ENCODE data around the gene HACD1. TPM values are rescaled to one million over a fixed set of nuclear protein-coding genes. Genes with fewer than 3 reads are reported as not detected.

The HACD1 gene
- polyA plus RNA-seq, 3 donors, result 0.53 to 1.4 (median 0.86) TPM

DNA sequence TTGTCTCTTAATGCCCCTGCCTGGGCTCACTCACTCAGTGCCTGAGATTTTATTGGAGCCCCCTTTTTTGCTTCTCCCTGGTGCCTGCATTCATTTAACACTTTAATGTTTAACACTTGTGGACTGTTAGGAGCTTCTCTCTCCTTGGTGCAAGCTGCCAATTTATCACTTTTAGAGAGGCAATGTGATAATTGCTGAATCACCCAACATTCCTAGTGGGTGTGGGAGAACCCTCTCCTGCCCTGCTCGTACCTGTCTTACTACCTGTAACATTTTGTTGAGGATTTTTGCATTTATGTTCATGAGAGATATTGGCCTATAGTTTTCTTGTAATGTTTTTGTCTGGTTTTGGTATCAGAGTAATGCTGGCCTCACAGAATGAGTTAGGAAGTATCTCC, 39.9 kb upstream of the HACD1 start:
- Histone ChIP-seq H3K36me3 (replicated peaks in 1 of 2; ENCODE audit: control insufficient read depth in 1 of 2, insufficient read depth in 2 of 2, low read length in 2 of 2) (peaks cover 8 to 32% of the 10 kb centered on the region in 2 donors), H4K20me1 (ENCODE audit: insufficient read depth, low read length) (peaks cover 76% of the 10 kb centered on the region), H3K27ac (ENCODE audit: low read depth in 1 of 2, low read length in 2 of 2) (no peak overlapping the region), H3K4me3 (replicated peaks in 1 of 3; ENCODE audit: low read depth in 2 of 3, low read length in 3 of 3) (no peak overlapping the region), H3K9me3 (replicated peaks in 1 of 2; ENCODE audit: control insufficient read depth in 1 of 2, insufficient read depth in 1 of 2, low read length in 2 of 2) (peaks cover 0 to 12% of the 10 kb centered on the region in 2 donors), H3K27me3 (ENCODE audit: control insufficient read depth in 2 of 2, insufficient read depth in 2 of 2, low read length in 2 of 2) (no peaks in the 10 kb centered on the region), H3K9ac (ENCODE audit: insufficient read depth, low read length, poor library complexity, severe bottlenecking) (no peak overlapping the region), H2AFZ (ENCODE audit: insufficient read depth, low read depth, low read length, poor library complexity, severe bottlenecking) (no peak overlapping the region), H3K4me1 (ENCODE audit: control insufficient read depth in 1 of 2, insufficient read depth in 2 of 2, low read length in 2 of 2) (peaks cover 2 to 5% of the 10 kb centered on the region in 2 donors), H3K4me2 (replicated peaks; ENCODE audit: extremely low read depth, low read length, poor library complexity, severe bottlenecking) (no peak overlapping the region), H3K79me2 (ENCODE audit: insufficient read depth, low read length) (peaks cover 91% of the 10 kb centered on the region)
- no peak overlapping the region for H3K4me3 Mint-ChIP-seq
- intact Hi-C loops (cut with micrococcal nuclease), result no loop called here
- H3K27me3 Mint-ChIP-seq (ENCODE audit: low read depth in 3 of 3), result no peaks in the 10 kb centered on the region
- DNase-seq, result no peak
- no CpG with 5 or more reads among the region's 1 CpG for WGBS (ENCODE audit: insufficient coverage)
- peaks cover 0 to 7% (median 6%) of the 10 kb centered on the region in 7 donors for H3K9me3 Mint-ChIP-seq
- H3K36me3 Mint-ChIP-seq, result peaks cover 25 to 39% of the 10 kb centered on the region in 2 donors
- peaks cover 38% of the 10 kb centered on the region for H3K4me1 Mint-ChIP-seq
- peak overlapping the region in 1 of 7 donors; percentile 23 for H3K27ac Mint-ChIP-seq
- no peak for TF ChIP-seq CTCF (IDR thresholded peaks at IDR 0.05)

DNA sequence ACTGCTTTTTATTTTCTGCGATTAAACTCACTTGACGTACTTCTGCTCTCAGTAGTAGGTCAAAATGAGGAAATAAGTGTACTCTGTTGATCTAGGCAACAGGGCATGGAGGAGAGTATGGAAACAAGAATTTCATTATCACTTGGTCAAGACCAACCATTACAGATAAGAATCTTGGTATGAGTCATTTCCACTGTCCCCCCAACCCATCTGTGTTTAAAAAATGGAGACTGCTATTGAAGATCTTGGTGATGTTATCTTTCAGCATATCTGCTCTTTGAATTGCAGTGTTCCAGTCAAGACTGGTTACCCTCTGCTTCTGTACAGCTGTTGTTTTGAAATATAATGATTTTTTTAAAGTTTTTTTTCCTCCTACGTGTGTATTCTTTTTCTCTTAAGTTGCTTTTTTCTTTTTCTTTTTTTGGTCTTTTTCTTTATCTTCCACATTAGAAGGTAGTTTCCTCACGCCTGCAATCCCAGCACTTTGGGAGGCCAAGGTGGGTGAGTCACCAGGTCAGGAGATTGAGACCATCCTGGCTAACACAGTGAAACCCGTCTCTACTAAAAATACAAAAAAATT, 38.5 kb upstream of the HACD1 start:
- H2AFZ ChIP-seq (ENCODE audit: insufficient read depth, low read depth, low read length, poor library complexity, severe bottlenecking), result no peak overlapping the region
- H3K36me3 Mint-ChIP-seq, result peaks cover 14 to 40% of the 10 kb centered on the region in 2 donors
- no peak overlapping the region for H3K9ac ChIP-seq (ENCODE audit: insufficient read depth, low read length, poor library complexity, severe bottlenecking)

More for the DNA sequence above, 38.5 kb upstream of the HACD1 start:
- H3K27ac ChIP-seq (ENCODE audit: low read depth in 1 of 2, low read length in 2 of 2), result no peak overlapping the region
- Mint-ChIP-seq H3K4me3 (no peak overlapping the region), H3K27ac (peak overlapping the region in 2 of 7 donors; percentile 16 to 46), H3K27me3 (ENCODE audit: low read depth in 3 of 3) (no peaks in the 10 kb centered on the region), H3K4me1 (peaks cover 44% of the 10 kb centered on the region), H3K9me3 (peaks cover 0 to 8% (median 7%) of the 10 kb centered on the region in 7 donors)
- no peak for TF ChIP-seq CTCF (IDR thresholded peaks at IDR 0.05)
- H3K27me3 ChIP-seq (ENCODE audit: control insufficient read depth in 2 of 2, insufficient read depth in 2 of 2, low read length in 2 of 2), result no peaks in the 10 kb centered on the region
- DNase-seq, result peak in 2 of 3 donors; percentile 4 to 13
- WGBS (ENCODE audit: insufficient coverage), result no CpG with 5 or more reads among the region's 5 CpGs
- peaks cover 0 to 12% of the 10 kb centered on the region in 2 donors for H3K9me3 ChIP-seq (replicated peaks in 1 of 2; ENCODE audit: control insufficient read depth in 1 of 2, insufficient read depth in 1 of 2, low read length in 2 of 2)
- peaks cover 97% of the 10 kb centered on the region for H3K79me2 ChIP-seq (ENCODE audit: insufficient read depth, low read length)
- H3K4me1 ChIP-seq (ENCODE audit: control insufficient read depth in 1 of 2, insufficient read depth in 2 of 2, low read length in 2 of 2), result peaks cover 2 to 5% of the 10 kb centered on the region in 2 donors
- H3K4me2 ChIP-seq (replicated peaks; ENCODE audit: extremely low read depth, low read length, poor library complexity, severe bottlenecking), result no peak overlapping the region
- H4K20me1 ChIP-seq (ENCODE audit: insufficient read depth, low read length), result peaks cover 77% of the 10 kb centered on the region
- intact Hi-C loops (cut with micrococcal nuclease), result no loop called here
- peaks cover 0 to 17% of the 10 kb centered on the region in 2 donors for H3K36me3 ChIP-seq (replicated peaks in 1 of 2; ENCODE audit: control insufficient read depth in 1 of 2, insufficient read depth in 2 of 2, low read length in 2 of 2)
- no peak overlapping the region for H3K4me3 ChIP-seq (replicated peaks in 1 of 3; ENCODE audit: low read depth in 2 of 3, low read length in 3 of 3)

Measured in CD14-positive monocyte (primary cell).